NAMALWA (cell line): ENCODE results near the gene RTN4RL1.
A peak's percentile ranks its signal among the peaks of the same experiment; 100 is the strongest.

Source experiments
- DNase-seq: peaks from one replicate; pipeline ENCODE4 v3.0.0-alpha.2; 2015; ENCODE audit warnings: low spot score

RTN4RL1 gene

GRCh38 chr17:1918346-1919162 lies 106.6 kb downstream of the RTN4RL1 start:
- DNase-seq: no peak

GRCh38 chr17:1916963-1917715 lies 108.0 kb downstream of the RTN4RL1 start:
- DNase-seq: no peak

- DNase-seq: no peak
Observed at GRCh38 chr17:1916316-1916715, 108.8 kb downstream of the RTN4RL1 start.

DNA sequence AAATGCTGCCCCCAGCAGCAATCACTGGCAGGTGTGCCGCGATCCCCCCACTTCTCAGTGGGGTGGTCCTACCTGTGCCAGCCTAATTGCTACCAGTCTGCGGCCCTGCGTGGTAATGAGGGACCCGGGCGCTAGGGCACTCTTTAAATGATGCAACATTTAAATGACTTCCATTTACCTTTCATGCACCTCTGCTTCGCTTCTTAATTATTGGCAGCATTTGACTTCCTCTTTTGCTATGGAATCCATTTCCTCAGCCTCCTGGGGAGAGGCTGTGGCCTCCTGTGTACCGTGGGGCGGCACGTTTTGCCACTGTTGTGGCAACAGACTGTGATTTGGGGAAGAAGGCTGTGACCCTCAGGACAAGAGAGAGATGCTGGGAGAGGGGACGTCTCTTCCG lies 109.2 kb downstream of the RTN4RL1 start:
- no peak for DNase-seq

DNA sequence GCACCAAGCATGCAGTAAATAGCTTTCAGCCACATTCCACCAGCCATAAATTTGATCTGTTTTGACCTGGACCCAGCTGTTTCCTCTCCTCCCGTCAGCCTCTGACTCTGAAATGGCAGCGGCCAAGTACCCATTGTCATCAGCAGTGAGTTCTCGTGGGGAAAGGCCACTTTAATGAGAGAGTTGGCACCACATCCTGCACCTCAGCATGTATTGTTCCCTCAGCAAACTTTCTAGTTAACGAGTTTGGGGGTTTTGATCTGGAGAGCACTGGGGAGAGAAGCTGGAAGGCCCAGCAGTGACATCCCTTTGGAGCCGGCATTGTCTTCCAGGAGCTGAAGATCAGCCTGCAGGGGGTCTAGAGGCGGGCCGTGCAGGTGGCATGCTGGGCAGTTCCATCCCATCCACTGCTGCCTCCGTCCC lies 110.5 kb downstream of the RTN4RL1 start:
- no peak for DNase-seq

DNA sequence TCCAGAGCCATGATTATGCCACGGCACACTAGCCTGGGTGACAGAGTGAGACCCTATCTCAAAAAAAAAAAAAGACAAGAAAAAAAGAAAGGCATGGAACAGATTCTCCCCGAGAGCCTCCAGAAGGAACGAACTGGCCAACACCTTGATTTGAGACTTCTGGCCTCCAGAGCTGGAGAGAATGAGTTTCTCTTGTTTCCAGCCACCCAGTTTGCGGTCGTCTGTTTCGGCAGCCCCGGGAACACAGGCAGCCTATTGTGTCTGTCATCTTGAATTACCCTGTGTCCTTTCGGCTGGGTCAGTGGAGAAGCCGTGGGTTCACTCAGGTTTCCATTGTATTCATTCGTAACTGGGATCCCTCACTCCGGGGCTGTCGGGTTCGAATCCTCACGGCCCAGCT lies 111.4 kb downstream of the RTN4RL1 start:
- no peak for DNase-seq

GRCh38 chr17:1912146-1912545 lies 113.0 kb downstream of the RTN4RL1 start:
- no peak for DNase-seq

DNA sequence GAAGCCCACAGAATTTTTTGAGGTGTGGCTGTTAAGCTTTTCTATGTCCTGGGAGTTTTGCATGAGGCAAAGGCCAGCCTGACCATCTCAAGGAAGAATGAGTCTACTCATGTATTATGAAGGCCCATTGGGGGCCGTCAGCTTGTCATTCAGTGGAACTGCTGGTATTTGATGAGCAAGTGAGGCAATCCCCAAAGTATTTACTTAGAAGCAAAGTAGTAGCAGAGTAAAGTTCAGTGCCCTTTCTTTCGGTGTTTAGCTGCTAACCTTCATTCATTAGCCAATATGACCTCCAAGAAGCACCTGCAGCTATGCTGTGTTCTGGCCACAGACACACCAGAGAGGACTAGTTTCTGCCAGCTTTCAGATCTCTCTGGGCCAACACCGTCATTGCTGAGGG lies 115.1 kb downstream of the RTN4RL1 start:
- DNase-seq: no peak

DNA sequence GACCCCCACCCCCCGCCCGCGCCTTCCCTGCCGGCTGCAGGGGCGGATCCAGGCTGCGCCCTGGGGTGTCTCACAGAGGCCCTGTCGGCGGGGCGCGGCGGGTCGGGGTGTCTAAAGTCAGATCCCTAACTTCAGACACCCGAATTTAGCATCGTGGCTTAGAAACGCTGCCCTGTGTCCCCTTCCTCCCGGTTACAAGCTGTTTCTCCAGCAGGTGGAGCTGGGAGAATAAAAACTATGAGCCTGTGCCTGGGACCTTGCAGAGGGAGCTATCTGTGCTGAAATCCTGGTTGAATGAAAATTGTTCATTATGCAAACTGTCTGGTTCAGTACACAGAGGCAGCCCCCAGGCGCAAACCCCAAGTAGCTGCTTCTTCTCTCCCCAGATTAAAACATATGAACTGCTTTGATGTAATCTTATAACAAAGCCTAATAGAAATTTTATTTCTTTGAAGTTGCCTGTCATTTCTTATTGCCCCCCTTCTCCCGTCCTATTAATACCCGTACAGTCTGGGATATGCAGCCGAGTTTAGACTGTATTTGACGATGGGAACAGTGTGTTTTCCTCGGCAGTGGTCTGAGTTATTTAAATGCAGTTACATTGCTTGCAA lies 116.3 kb downstream of the RTN4RL1 start:
- DNase-seq: peak; percentile 50

DNA sequence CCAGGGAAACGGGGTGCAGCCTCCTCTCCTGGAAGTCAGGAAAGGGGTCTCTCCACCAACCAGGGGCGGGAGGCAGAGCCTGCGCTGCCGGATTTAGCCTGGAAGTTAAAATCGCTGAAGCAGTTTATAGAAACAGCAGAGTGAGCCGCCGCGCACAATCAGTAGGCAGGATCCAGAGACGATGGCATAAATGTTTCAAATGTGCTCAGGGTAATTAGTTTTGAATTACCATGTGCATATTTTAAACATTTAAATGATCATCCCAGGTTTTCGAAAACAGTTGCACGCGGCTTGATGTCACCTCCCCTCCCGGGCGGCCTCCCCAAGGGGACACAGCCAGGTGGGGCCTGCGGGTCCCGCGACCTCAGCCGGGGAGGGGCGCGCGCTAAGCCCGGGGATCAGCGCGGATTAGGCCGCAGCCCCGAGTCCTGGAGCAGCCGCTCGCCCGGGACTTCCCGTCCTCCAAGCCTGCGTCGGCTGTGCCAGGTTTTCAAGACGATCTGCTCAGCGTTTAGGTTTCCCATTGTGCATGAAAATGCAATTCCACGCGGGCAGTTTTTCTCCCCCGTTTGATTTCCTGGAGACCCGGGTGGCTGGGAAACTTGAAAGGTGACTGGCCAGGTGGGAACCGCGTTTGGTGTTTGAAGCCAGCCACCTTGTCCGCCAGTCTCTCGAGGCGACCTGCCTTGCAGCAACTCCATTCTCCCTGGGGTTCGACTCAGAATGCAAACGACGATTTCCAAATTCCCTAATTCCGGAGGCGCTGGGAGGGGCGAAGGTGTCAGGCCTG lies 117.0 kb downstream of the RTN4RL1 start:
- DNase-seq: no peak

- no peak for DNase-seq
Observed at GRCh38 chr17:1907216-1907631, 117.9 kb downstream of the RTN4RL1 start.

DNA sequence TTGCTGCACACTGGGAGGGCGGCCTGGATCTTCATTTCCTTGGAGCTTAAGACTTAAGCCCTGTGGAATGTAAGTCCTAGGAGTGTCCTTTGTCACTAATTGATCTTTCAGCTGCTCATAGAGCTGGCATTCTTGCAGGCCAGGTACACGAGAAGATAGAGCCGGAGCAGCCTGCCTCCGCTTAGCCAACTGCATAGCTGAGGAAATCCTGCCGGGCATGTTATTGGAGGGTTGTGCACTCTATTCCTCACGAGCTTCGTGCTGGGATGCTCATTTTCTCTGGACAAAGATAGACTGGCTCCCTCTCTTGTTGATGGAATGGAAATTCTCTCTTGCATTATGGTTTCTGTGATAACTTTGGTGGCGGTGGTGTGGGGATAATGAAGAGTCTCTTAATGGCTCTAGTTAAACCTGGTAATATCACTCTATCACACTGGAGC lies 118.5 kb downstream of the RTN4RL1 start:
- DNase-seq: no peak

DNA sequence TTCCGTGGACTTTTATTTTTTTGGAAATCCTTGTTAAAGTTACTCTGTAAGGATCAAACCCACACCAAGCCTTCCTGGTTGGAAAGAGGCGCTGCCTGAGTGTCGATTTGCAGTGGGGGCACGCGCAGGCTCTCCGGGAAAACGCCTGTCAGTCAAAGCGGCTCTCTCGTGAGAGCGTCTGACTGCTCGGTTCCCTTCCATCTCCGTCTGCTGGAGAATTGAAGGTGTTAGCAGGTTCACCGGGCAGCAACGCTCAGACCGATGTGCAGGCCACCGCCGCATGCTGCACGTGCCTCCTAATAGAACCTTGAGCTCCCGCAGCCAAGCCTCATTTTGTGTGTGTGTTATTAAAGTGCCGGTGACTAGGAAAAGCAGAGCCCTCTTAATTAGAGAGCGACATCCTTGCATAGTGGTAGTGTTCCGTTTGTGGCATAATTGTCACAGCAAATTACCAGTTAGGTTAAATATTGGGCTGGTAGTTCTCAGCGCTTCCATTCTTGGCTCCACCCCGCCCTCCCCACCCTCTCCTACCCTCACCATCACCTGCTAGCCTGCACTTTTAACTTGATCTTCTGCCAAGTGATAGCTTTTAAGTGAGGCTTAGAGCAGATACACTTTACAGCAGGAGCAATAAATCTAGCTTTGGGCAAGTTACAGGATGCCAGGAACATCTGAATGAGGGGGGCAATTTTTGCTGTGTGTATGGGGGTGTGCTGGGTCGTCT lies 119.8 kb downstream of the RTN4RL1 start:
- DNase-seq: no peak

DNA sequence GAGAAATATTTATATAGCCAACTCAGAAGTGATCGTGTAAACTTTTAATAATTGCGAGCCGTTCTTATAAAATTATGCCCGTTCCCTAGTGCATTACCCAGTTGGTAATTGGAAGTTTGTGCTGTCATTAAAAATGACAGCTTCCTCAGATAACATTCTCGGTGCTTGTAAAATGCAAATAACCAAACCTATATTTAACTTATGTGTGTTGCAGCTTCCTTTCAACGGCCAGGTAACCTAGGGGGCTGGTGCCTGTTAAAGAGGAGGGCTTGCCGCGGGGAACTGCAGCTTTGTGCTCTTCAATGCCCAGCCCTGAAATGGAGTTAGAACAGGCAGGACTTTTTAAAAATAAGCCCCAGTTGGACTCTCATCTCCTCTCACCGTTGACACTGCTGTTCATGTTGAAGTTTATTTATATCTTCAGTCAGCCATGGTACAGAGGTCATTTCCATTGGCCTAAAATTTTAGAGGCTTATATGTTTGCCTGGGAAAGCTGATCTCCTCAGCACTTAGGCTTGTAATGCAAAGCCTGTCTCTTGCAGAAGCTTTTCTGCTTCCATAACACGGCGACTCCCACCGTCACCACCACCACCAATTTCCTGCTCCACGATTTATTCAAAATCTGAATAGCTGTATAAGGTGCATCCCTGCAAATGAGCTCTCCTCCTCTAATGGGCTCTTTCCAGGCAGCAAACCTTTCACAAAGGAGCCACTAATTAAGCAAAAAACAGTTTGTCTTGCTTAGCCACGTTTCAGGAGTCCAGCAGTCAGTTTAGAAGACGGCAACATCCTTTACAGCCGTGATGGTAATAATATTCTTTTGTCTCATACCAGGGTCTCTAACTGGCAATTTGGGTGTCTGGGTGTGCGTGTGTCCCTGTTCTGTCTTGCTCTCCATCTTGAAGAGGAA lies 120.6 kb downstream of the RTN4RL1 start:
- DNase-seq: peak; percentile 26

DNA sequence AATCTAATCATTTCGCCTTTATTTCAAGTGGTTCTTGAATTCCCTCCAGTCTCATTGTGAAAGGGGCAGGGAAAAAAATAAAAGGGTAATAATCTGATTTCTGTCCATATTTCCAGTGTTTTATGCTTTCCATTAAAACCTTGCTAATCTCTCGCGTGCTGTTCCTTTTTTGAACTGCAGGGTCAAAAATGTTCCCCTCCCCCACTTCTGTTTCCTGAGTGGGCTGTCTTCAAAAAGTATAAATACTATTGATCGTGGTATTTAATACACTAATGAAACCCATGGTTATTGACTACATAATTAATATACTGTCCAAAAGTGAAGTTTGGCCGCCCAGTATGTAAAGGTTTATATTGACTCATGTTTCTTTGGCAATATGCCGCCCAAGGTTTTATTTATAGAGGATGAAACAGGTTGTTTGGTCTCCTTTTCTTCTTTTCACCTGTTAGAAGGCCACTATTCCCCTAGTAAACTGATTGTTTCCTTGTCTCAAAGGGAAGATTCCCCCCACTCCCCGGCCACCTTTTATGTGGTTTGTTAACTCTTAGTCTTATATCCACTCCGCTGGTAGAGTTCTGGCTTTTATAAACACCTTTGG lies 125.6 kb downstream of the RTN4RL1 start:
- DNase-seq: peak; percentile 19

- no peak for DNase-seq
Observed at GRCh38 chr17:1898872-1899271, 126.3 kb downstream of the RTN4RL1 start.

DNA sequence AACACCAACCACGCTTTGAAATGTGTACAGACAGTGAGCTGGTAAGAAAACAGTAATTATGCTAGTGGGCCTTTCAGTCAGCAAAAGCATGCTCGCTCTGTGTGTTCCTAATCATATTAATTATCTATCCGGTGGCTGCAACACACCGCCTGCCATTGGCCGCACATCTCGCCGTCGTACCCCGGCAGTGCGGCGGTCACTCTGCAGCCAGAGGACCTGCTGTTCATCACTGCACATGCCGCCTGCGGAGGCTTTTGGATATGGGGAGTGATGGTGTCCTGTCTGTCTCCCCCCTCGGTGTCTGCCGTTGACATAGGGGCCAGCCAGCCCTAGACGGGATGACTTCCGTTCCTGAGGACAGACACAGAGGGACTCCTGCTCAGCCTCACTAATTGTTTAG lies 126.8 kb downstream of the RTN4RL1 start:
- no peak for DNase-seq

- DNase-seq: no peak
Observed at GRCh38 chr17:1897105-1897656, 128.0 kb downstream of the RTN4RL1 start.

GRCh38 chr17:1896243-1897104 lies 128.7 kb downstream of the RTN4RL1 start:
- no peak for DNase-seq
